Loucy (cell line): ENCODE results near the gene DHRS7C.

Experiments used
- H2AFZ ChIP-seq: fragments of 200-600 bp; sonication (generic); 2 replicates; pipeline ENCODE4 v1.6.0; 2016; ENCODE audit warnings: antibody characterized with exemption, mild to moderate bottlenecking, low read length, moderate library complexity
- H3F3A ChIP-seq: fragments of 200-600 bp; 2 replicates; pipeline ENCODE4 v1.6.0; 2016; ENCODE audit warnings: antibody characterized with exemption, low read depth, mild to moderate bottlenecking
- H3K27me3 ChIP-seq: fragments of 200-600 bp; sonication (generic); 2 replicates; pipeline ENCODE4 v1.6.1; 2014; ENCODE audit warnings: low read length, mild to moderate bottlenecking; ENCODE audit not compliant: insufficient read depth, poor library complexity, severe bottlenecking
- H3K36me3 ChIP-seq: fragments of 200-600 bp; sonication (generic); 2 replicates; pipeline ENCODE4 v1.6.1; 2016; ENCODE audit warnings: low read length; ENCODE audit not compliant: insufficient read depth
- H3K4me1 ChIP-seq: fragments of 200-600 bp; sonication (generic); 2 replicates; pipeline ENCODE4 v1.5.1; 2014; ENCODE audit warnings: low read length, mild to moderate bottlenecking; ENCODE audit not compliant: insufficient read depth, poor library complexity, severe bottlenecking
- H3K4me2 ChIP-seq: fragments of 200-600 bp; sonication (generic); 2 replicates; pipeline ENCODE4 v1.6.0; 2014; ENCODE audit warnings: antibody characterized with exemption, low read length, low read depth, mild to moderate bottlenecking; ENCODE audit not compliant: poor library complexity, severe bottlenecking
- H3K4me3 ChIP-seq: fragments of 200-600 bp; sonication (generic); 2 replicates; pipeline ENCODE4 v1.5.1; 2014; ENCODE audit warnings: low read length, mild to moderate bottlenecking, mixed read lengths; ENCODE audit not compliant: poor library complexity, severe bottlenecking
- H3K79me2 ChIP-seq: fragments of 200-600 bp; sonication (generic); 2 replicates; pipeline ENCODE4 v1.6.1; 2014; ENCODE audit warnings: low read length; ENCODE audit not compliant: insufficient read depth
- H3K9ac ChIP-seq: fragments of 200-600 bp; sonication (generic); 2 replicates; pipeline ENCODE4 v1.6.0; 2014; ENCODE audit warnings: mild to moderate bottlenecking, low read depth, low read length, moderate library complexity; ENCODE audit not compliant: poor library complexity, severe bottlenecking
- H3K9me2 ChIP-seq: fragments of 200-600 bp; sonication (generic); replicated peaks from 2 replicates; pipeline ENCODE4 v1.6.1; 2016; ENCODE audit warnings: low read depth, low read length, mixed read lengths
- H3K9me3 ChIP-seq: fragments of 200-600 bp; sonication (generic); 2 replicates; pipeline ENCODE4 v1.6.1; 2014; ENCODE audit warnings: mild to moderate bottlenecking, antibody characterized with exemption, low read length, low read depth; ENCODE audit not compliant: insufficient read depth
- H4K20me1 ChIP-seq: fragments of 200-600 bp; sonication (generic); 2 replicates; pipeline ENCODE4 v1.6.0; 2014; ENCODE audit warnings: antibody characterized with exemption, low read length, mild to moderate bottlenecking; ENCODE audit not compliant: insufficient read depth, poor library complexity, severe bottlenecking
- CTCF ChIP-seq: fragments of 200-600 bp; sonication (generic); conservative IDR thresholded peaks from 2 replicates; pipeline ENCODE4 v1.5.1; 2014; ENCODE audit warnings: mild to moderate bottlenecking, antibody characterized with exemption, low read length
- EZH2phosphoT487 ChIP-seq: fragments of 200-600 bp; IDR thresholded peaks from 2 replicates; pipeline ENCODE4 v1.6.1; 2018; ENCODE audit warnings: antibody characterized with exemption, mild to moderate bottlenecking, moderate library complexity, borderline replicate concordance

The DHRS7C gene

DNA sequence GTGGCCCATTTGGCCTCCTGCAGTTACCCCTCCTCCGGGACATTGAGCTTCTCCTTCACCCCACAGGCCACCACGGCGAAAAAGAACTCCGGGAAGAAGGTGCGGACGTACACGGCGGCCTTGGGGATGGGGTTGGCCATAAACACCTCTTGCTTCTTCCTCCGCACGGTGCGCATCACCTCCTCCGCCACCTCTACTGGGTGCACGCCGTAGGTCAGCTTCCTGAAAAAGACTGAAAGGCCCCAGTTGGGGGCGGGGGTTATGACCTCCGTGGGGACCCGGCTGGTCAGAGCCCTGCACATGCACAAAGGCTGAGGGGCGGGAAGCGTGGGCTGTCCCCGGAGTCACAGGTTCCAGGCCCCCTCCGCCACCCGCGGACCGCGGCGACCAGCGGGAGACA lies 19.9 kb downstream of the DHRS7C start:
- Histone ChIP-seq H3K9me3 (no peaks in the 10 kb centered on the region), H3K9ac (no peak overlapping the region), H4K20me1 (no peaks in the 10 kb centered on the region), H3K79me2 (no peaks in the 10 kb centered on the region), H3F3A (no peaks in the 10 kb centered on the region), H3K36me3 (no peaks in the 10 kb centered on the region), H3K9me2 (no peaks in the 10 kb centered on the region), H3K4me3 (no peak overlapping the region), H3K27me3 (no peaks in the 10 kb centered on the region), H3K4me2 (no peak overlapping the region), H2AFZ (no peak overlapping the region), H3K4me1 (no peaks in the 10 kb centered on the region)
- no peak for TF ChIP-seq CTCF
- no peak for TF ChIP-seq EZH2phosphoT487

GRCh38 chr17:9769036-9769695 lies 22.2 kb downstream of the DHRS7C start:
- H3K4me1 ChIP-seq: no peaks in the 10 kb centered on the region
- H3K27me3 ChIP-seq: no peaks in the 10 kb centered on the region
- no peaks in the 10 kb centered on the region for H3F3A ChIP-seq
- H2AFZ ChIP-seq: no peak overlapping the region
- no peak overlapping the region for H3K4me3 ChIP-seq
- no peak for TF ChIP-seq CTCF
- TF ChIP-seq EZH2phosphoT487: no peak
- H3K9me3 ChIP-seq: no peaks in the 10 kb centered on the region
- no peak overlapping the region for H3K4me2 ChIP-seq
- H3K36me3 ChIP-seq: no peaks in the 10 kb centered on the region
- H4K20me1 ChIP-seq: no peaks in the 10 kb centered on the region
- H3K79me2 ChIP-seq: no peaks in the 10 kb centered on the region
- H3K9ac ChIP-seq: no peak overlapping the region
- H3K9me2 ChIP-seq: no peaks in the 10 kb centered on the region

DNA sequence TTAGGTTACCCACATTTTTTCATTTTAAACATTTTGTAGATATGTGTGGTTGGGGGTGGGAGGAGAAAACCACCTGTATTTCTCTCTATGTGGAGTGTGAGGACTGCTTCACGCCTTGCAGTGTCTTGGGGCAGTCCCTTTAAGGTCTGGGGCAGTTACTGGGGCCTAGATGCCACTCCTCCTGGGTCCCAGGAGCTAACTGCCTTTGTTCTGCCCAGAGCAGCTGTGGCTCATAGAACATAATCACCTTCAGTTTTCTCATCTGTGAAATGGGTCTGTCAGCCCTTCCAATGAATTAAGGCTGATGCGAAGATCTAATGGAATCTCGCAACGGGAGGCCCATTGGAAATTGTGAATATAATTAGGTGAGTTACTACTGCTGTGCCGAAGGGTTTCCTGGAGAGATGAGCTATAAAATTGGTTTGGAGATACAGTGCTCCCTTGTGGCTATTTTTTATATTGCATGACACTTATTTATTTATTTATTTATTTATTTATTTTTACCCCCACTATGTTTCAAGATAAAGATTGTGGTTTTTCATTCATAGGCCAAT lies 22.9 kb downstream of the DHRS7C start:
- H3K9me3 ChIP-seq: no peaks in the 10 kb centered on the region
- H2AFZ ChIP-seq: 0 out of 2 replicates have a peak overlapping the region, but pooled peaks have one; percentile 39
- no peaks in the 10 kb centered on the region for H3K9me2 ChIP-seq
- no peaks in the 10 kb centered on the region for H3K4me1 ChIP-seq
- no peaks in the 10 kb centered on the region for H3K36me3 ChIP-seq
- TF ChIP-seq CTCF (peak; percentile 47), EZH2phosphoT487 (no peak)
- no peaks in the 10 kb centered on the region for H3K27me3 ChIP-seq
- H4K20me1 ChIP-seq: no peaks in the 10 kb centered on the region
- H3K79me2 ChIP-seq: no peaks in the 10 kb centered on the region
- H3K9ac ChIP-seq: no peak overlapping the region
- H3K4me2 ChIP-seq: no peak overlapping the region
- no peaks in the 10 kb centered on the region for H3F3A ChIP-seq
- no peak overlapping the region for H3K4me3 ChIP-seq
